D721Med (cell line): ENCODE results near the gene ZNRF3.
A peak's percentile ranks its signal among the peaks of the same experiment; 100 is the strongest.
"Not testable (repeated sequence)": the region's sequence is repeated elsewhere in the genome, so short reads cannot be mapped to it uniquely, and the experiment has no call there.

Experiments
- DNase-seq: peaks from one replicate; pipeline ENCODE4 v3.0.0; 2011; ENCODE audit warnings: low spot score; ENCODE audit not compliant: insufficient read length
- FAIRE-seq: peaks from 2 replicates; lab custom pipeline; 2011; peaks lifted over from hg19 to GRCh38; lab: Jason Lieb, UNC
- CTCF ChIP-seq: IDR thresholded peaks from 2 replicates; pipeline ENCODE4 v1.5.1; 2012; ENCODE audit warnings: mild to moderate bottlenecking, control low read depth; ENCODE audit not compliant: insufficient read depth; ENCODE audit errors: missing control alignments

The ZNRF3 gene

GRCh38 chr22:28846994-28847393 lies 36.4 kb upstream of the ZNRF3 start:
- no peak for TF ChIP-seq CTCF
- no peak for FAIRE-seq
- no peak for DNase-seq

GRCh38 chr22:28855355-28856094 lies 27.8 kb upstream of the ZNRF3 start:
- TF ChIP-seq CTCF = peak; percentile 95
- no peak for FAIRE-seq
- DNase-seq = no peak

- TF ChIP-seq CTCF = no peak
- FAIRE-seq = no peak
- DNase-seq = no peak
Measured at GRCh38 chr22:28856095-28856455, 27.3 kb upstream of the ZNRF3 start.

GRCh38 chr22:28857288-28857687 lies 26.1 kb upstream of the ZNRF3 start:
- no peak for DNase-seq
- no peak for TF ChIP-seq CTCF
- FAIRE-seq = no peak

GRCh38 chr22:28864878-28865596 lies 18.3 kb upstream of the ZNRF3 start:
- no peak for TF ChIP-seq CTCF
- FAIRE-seq = no peak
- DNase-seq = no peak

GRCh38 chr22:28867191-28867590 lies 16.2 kb upstream of the ZNRF3 start:
- no peak for TF ChIP-seq CTCF
- DNase-seq = no peak
- FAIRE-seq = no peak

GRCh38 chr22:28868389-28868788 lies 15.0 kb upstream of the ZNRF3 start:
- FAIRE-seq, DNase-seq: not testable (repeated sequence)
